ENCODE measurements around the gene PLEKHF1.
"Not testable (repeated sequence)": the region's sequence is repeated elsewhere in the genome, so short reads cannot be mapped to it uniquely, and the experiment has no call there.

The PLEKHF1 gene

DNA sequence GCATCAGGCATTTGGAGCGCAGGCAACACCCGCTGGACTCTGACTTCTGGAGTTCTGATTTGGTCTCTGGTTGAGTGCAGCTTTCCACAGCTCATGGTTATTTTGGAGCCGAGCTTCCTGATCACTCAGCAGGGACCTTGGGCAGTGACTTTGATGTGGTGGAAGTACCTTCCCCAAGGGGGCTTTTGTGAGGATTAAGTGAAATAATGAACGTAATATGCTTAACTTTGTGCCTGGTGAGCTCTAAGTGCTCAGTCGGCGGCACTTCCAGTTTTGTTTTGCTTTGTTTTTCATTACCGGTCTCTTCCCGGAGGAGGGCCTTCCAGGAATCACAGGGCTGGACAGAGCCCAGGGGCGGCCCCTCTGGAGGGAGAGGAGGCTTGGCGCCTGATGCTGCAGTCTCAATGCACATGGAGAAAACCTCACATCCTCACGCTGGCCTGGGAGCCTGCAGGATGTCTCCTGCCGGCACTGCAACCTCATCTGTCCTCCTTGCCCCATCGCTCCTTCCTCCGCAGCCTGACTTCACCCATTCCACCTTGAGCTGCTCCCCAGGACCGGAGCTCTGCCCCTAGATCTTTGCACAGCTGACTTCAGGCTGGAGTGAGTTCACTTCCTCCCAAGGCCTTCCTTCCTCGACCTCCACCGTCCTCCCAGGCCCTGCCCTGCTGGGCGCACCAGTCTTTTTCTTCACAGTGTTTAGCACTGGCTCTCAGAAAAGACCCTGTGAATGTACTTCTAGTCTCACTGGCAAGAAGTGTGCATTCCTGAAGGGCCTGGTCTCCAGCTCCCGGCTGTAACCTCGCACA lies 1.5 kb downstream of the PLEKHF1 start:
- no peak for TF ChIP-seq ZNF274 (IDR thresholded peaks at IDR 0.05; ENCODE audit: low read depth, low read length)
- peak overlapping the region; percentile 80; the same call in 1 of the 2 replicates for H3K4me3 ChIP-seq (ENCODE audit: low read length)

DNA sequence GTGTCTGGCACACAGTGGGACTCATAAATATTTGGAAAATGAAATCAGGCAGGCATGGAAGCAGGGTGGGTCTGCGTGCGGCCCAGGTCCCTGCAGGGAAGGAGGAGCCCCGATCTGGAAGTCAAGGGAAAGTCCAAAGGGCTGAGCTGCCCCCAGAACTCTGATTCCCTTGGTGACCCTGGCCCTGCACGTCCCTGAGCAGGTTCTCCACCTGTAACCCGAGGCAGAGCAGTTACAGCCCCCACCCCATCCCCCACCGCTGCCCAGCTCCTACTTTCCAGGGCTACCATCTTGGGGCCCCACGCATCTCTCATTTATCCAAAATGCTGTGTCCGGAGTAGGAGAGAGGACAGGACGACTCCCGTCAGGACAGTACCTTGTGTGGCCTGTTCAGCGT lies 2.1 kb downstream of the PLEKHF1 start:
- TF ChIP-seq ZNF274 (IDR thresholded peaks at IDR 0.05; ENCODE audit: low read depth, low read length), result no peak
- H3K4me3 ChIP-seq (ENCODE audit: low read length), result no peak overlapping the region

DNA sequence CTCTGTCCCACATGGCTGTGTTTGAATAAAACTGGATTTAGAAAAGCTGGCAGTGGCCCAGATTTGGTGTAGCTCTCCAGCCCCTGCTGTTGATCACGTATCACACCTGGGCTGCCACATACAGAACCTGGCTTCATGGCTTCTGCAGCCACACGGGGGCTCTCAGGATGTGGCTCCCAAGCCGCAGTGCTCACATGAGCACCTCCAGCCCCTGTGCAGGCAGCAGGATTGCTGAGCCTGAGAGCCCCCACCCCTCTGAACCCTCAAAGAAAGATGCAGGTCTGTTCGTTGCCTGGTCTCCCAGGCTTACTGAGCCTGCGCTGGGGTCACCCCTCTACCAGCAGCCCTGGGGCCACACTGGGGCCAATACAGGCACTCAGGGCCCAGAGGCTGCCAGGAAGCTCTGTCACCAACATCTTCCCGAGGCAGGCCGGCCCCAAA lies 2.7 kb downstream of the PLEKHF1 start:
- no peak for TF ChIP-seq ZNF274 (IDR thresholded peaks at IDR 0.05; ENCODE audit: low read depth, low read length)
- H3K4me3 ChIP-seq (ENCODE audit: low read length), result no peak overlapping the region

DNA sequence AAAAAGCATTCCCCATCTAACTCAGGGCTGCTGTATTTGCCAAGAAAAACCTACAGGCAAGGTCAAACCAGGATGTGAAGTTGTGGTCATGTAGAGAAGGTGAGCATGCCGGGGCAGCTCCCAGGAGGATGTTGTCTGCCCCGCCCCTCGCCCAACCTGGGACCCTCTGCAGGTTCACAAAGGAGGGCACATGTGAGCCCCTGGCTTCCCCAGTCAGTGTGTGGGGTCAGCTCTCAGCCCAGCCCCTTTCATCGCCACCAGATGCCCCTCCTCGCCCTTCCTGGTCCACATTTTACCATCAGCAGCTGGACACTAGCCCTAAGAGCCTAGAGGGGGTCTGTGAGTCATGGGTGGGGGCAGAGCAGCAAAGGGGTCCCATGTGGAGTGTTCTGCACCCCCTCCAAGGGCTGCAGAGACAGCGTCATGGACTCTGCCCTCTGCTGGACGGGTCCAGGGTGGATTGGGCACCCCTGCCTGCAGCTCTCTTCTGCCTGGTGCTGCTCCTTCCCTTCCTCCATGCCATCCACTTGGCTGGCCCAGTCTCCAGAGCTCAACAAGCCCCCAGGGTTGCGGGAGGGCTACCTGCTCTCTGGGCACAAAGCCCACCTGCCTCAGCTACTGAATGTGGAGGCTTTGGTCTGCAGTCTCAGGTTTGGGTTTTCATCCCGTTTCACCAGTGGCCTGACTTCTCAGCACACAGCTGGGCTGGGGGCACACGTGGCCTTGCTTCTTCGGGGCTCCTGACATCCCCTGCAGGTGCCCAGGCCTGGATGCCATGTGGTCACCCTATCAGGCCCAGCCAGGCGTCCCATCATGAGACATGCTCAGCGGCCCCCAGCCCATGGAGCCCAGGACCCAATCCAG lies 3.7 kb downstream of the PLEKHF1 start:
- H3K4me3 ChIP-seq (ENCODE audit: low read length), result no peak overlapping the region
- TF ChIP-seq ZNF274 (IDR thresholded peaks at IDR 0.05; ENCODE audit: low read depth, low read length), result no peak

DNA sequence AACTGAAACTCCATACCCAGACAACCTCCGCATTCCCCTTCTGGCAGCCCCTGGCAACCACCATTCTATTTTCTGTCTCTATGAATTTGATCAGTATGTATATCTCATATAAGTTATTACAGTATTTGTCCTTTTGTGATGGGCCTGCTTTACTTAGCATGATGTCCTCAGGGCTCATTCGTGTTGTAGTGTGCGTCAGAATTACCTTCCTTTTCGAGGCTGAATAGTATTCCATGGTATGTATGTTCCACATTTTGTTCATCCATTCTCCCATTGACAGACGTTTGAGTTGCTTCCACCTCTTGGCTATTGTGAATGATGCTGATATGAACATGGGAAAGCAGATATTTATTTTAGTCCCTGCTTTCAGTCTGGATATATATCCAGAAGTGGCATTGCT lies 5.0 kb downstream of the PLEKHF1 start:
- no peak for TF ChIP-seq ZNF274 (IDR thresholded peaks at IDR 0.05; ENCODE audit: low read depth, low read length)
- H3K4me3 ChIP-seq (ENCODE audit: low read length), result no peak overlapping the region

DNA sequence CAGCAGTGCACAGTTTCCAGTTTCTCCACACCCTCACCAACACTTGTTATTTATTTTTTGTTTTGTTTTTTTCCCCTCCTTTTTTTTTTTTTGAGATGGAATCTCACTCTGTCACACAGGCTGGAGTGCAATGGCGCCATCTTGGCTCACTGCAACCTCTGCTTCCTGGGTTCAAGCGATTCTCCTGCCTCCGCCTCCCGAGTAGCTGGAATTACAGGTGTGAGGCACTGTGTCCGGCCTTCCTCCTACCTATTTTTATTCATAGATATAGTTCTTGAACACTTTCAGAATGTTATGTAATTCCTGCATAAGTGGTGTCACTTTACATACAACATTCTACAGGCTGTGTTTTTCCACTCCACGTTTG lies 5.7 kb downstream of the PLEKHF1 start:
- H3K4me3 ChIP-seq (ENCODE audit: low read length), result not testable (repeated sequence)

DNA sequence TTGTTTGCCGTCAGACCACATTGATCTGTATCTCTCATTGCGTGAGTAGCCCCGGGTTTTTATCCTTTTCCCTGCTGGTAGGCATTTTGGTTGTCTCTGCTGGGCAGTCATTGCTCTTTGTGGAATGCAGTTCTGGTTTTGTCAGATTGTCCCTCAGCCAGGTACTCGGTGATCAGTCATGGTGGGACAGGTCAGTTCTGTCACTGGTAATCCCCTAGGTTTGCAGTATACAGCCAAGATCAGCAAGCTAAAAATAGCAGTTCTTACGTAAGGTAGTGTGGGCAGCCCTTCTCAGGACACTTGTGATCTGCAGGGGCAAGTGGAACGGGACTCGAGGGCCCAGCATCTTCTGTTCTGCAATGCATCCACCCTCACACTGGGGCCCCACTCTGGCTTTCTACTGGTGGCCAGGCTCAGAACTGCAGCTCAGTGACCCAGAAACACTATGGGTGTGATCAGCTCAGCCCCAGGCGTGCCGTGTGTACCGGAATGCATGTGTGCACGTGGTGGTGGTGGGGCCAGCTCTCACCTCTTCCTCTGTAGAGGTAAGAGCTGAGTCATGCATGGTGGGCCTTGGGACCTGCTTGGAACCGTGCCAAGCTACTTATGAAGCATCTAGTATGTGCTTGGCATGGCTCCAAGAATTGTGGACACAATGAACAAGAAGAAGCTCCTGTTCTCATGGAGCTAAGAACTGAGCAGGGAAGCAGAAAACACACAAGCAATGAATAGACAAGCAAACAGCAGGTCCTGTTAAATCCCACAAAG lies 6.3 kb downstream of the PLEKHF1 start:
- no peak overlapping the region; the same call in 1 of the 2 replicates for H3K4me3 ChIP-seq (ENCODE audit: low read length)
- no peak for TF ChIP-seq ZNF274 (IDR thresholded peaks at IDR 0.05; ENCODE audit: low read depth, low read length)

DNA sequence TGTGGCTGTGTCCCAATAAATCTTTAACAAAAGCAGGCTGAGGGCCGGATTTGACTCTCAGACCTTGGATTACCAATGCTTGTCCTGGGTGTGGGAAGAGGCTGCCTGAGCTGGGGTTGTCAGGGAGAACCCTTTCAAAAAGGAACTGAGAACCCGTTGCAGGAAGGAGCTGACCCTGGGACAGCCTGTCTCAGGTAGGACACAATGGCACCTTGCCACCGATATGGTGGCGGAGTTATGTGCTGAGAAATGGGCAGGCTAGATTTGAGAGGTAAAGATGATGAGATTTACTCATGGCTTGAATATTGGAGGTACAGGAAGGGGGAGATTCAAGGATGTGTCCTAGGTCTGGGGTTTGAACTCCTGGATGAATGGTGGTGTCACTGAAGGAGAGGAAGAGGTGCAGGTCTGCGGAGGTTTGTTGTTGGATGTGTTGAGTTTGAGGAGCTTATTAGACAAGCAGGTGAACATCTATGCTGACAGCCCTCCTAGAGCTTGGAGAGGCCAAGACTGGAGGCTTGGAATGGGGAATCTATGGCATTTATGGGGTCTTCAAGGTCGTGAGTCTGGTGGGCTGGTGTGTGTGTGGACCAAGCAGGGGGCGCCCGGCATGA lies 7.2 kb downstream of the PLEKHF1 start:
- H3K4me3 ChIP-seq (ENCODE audit: low read length), result no peak overlapping the region; the same call in 1 of the 2 replicates
- TF ChIP-seq ZNF274 (IDR thresholded peaks at IDR 0.05; ENCODE audit: low read depth, low read length), result no peak

DNA sequence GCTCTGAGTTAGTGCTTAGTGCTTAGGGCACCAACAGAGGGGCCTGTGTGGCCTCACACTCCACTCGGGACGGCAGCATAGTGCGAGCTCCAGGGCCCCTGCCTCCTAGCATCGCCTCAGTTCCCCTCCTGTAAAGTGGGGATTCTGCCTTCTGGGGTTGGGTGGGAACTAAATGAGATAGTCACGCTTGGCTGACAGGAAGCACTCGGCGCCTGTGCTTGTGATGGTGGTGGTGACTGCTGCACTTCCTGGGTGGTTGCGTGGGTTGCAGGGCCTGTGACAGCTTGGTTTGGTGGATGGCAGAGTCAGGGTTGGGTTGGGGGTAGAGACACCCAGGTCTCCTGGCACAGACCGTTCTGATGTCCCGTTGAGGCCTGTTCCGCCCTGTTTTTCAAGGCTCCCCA lies 7.7 kb downstream of the PLEKHF1 start:
- no peak for TF ChIP-seq ZNF274 (IDR thresholded peaks at IDR 0.05; ENCODE audit: low read depth, low read length)
- no peak overlapping the region; the same call in 1 of the 2 replicates for H3K4me3 ChIP-seq (ENCODE audit: low read length)

DNA sequence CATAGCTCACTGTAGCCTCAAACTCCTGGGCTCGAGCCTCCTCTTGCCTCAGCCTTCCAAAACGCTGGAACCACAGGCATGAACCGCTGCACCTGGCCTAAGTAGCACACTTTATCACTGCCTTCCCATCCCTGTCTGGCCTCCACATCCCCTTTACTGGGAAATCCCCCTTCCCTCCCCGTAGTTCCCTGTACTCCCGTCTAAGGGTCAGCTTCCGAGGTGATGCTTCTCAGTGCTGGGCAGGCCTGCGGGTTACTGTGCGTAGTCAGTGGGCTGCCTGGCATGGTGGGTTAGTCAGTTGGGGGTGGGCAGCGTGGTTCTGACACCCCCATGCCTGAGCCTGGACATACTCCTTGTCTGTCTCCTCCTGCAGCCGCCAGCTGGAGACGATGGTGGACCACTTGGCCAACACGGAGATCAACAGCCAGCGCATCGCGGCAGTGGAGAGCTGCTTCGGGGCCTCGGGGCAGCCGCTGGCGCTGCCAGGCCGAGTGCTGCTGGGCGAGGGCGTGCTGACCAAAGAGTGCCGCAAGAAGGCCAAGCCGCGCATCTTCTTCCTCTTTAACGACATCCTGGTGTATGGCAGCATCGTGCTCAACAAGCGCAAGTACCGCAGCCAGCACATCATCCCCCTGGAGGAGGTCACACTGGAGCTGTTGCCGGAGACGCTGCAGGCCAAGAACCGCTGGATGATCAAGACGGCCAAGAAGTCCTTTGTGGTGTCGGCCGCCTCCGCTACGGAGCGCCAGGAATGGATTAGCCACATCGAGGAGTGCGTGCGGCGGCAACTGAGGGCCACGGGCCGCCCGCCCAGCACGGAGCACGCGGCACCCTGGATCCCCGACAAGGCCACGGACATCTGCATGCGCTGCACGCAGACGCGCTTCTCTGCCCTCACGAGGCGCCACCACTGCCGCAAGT lies 8.4 kb downstream of the PLEKHF1 start:
- TF ChIP-seq ZNF274 (IDR thresholded peaks at IDR 0.05; ENCODE audit: low read depth, low read length), result no peak
- no peak overlapping the region; the same call in 1 of the 2 replicates for H3K4me3 ChIP-seq (ENCODE audit: low read length)

DNA sequence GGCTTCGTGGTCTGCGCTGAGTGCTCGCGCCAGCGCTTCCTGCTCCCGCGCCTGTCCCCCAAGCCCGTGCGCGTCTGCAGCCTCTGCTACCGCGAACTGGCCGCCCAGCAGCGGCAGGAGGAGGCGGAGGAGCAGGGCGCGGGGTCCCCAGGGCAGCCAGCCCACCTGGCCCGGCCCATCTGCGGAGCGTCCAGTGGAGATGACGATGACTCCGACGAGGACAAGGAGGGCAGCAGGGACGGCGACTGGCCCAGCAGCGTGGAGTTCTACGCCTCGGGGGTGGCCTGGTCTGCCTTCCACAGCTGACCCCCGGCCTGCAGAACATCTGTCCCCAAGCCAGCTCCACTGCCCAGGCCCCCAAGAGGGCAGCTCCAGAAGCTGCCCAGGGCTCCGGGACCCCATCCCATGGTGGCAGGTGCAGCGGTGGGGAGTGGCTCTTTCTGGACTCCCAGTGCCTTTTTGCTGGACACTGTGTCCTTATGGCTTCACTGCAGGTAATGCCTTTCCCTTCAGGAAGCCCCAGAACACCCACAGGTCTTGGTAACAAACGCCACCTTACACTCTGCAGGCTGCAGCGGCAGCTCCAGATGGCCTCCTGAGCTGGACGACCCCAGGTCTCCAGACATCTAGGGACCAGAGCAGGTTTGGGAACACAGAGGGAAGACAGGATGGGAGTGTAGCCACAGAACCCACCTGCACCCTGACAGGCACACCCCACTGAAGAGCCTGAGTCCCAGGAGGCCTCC lies 9.3 kb downstream of the PLEKHF1 start:
- H3K4me3 ChIP-seq (ENCODE audit: low read length), result no peak overlapping the region
- no peak for TF ChIP-seq ZNF274 (IDR thresholded peaks at IDR 0.05; ENCODE audit: low read depth, low read length)

DNA sequence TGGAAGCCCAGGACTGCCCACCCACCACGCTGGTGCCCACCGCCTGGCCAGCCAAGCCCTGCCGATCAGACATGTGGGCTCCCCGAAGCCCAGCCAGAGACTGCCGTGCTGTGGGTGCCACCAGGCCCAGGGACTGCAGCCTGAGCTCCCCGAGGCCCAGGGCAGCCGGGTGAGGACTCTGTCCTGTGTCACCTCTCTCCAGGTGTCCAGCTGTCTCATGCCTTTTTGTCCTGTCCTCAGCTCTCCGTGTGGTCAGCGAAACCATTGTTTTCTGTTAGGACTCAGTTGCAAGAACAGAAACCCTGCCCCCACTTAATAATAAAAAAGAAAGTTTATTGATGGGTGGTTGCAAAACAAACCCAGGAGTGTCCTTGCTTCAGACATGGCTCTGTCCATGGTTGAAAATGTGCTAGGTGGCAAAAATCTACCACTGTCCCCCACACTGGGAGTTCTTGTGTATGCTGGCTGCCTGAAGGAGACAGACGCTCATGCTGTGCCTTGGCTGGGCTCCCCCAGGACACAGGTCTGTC lies 9.9 kb downstream of the PLEKHF1 start:
- TF ChIP-seq ZNF274 (IDR thresholded peaks at IDR 0.05; ENCODE audit: low read depth, low read length), result no peak
- no peak overlapping the region for H3K4me3 ChIP-seq (ENCODE audit: low read length)
